Neural crest cell (in vitro differentiated cells): ENCODE data around the gene RHBDD2. TPM values are rescaled to one million over a fixed set of nuclear protein-coding genes. Genes with fewer than 3 reads are reported as not detected.
"Not testable (repeated sequence)": the region's sequence is repeated elsewhere in the genome, so short reads cannot be mapped to it uniquely, and the experiment has no call there.

Source experiments
- DNase-seq: peaks from one replicate; pipeline ENCODE4 v3.0.0; 2021; ENCODE audit warnings: low read depth, mixed read lengths, low spot score
- H3K27ac Mint-ChIP-seq: one replicate; pipeline ENCODE4 v1.8.0; 2021; ENCODE audit warnings: mild to moderate bottlenecking, mixed read lengths; ENCODE audit not compliant: unreplicated experiment
- H3K27me3 Mint-ChIP-seq: 2 replicates; pipeline ENCODE4 v1.8.0; 2021; ENCODE audit warnings: low read depth, mild to moderate bottlenecking, mixed read lengths
- H3K36me3 Mint-ChIP-seq: 2 replicates; pipeline ENCODE4 v1.8.0; 2021; ENCODE audit warnings: low read depth, mild to moderate bottlenecking, mixed read lengths
- H3K4me1 Mint-ChIP-seq: 2 replicates; pipeline ENCODE4 v1.8.0; 2021; ENCODE audit warnings: mixed read lengths
- H3K4me3 Mint-ChIP-seq: one replicate; pipeline ENCODE4 v1.8.0; 2021; ENCODE audit warnings: mild to moderate bottlenecking, mixed read lengths
- H3K9me3 Mint-ChIP-seq: 2 replicates; pipeline ENCODE4 v1.8.0; 2021; ENCODE audit warnings: mixed read lengths
- CTCF ChIP-seq: fragments of 200-600 bp; sonication (generic); conservative IDR thresholded peaks from 2 replicates; pipeline ENCODE4 v1.5.0; 2021; ENCODE audit warnings: antibody characterized with exemption, mild to moderate bottlenecking
- total RNA-seq: library from RNA; stranded (reverse); gene quantifications from 2 replicates; pipeline ENCODE4 v1.2.1, GENCODE V29; 2021

The RHBDD2 gene
- total RNA-seq, 1 donor from 2014 or later, result 80.5 TPM

- no peak for DNase-seq
- H3K27me3 Mint-ChIP-seq, result no peaks in the 10 kb centered on the region
- no peaks in the 10 kb centered on the region for H3K36me3 Mint-ChIP-seq
- no peaks in the 10 kb centered on the region for H3K4me1 Mint-ChIP-seq
- no peak overlapping the region for H3K27ac Mint-ChIP-seq
- peaks cover 2% of the 10 kb centered on the region for H3K9me3 Mint-ChIP-seq
- TF ChIP-seq CTCF, result no peak
- no peak overlapping the region for H3K4me3 Mint-ChIP-seq
Observed at GRCh38 chr7:75861636-75862035, 17.2 kb upstream of the RHBDD2 start.

GRCh38 chr7:75864251-75864650, 14.6 kb upstream of the RHBDD2 start:
- not testable (repeated sequence) for H3K27me3 Mint-ChIP-seq, H3K4me3 Mint-ChIP-seq, H3K4me1 Mint-ChIP-seq, H3K27ac Mint-ChIP-seq, H3K9me3 Mint-ChIP-seq, DNase-seq, H3K36me3 Mint-ChIP-seq

GRCh38 chr7:75866114-75866488, 12.7 kb upstream of the RHBDD2 start:
- no peak overlapping the region for H3K4me3 Mint-ChIP-seq
- no peak for TF ChIP-seq CTCF
- no peak overlapping the region for H3K27ac Mint-ChIP-seq

GRCh38 chr7:75866489-75867389, 12.1 kb upstream of the RHBDD2 start:
- Mint-ChIP-seq H3K36me3 (no peaks in the 10 kb centered on the region), H3K4me3 (no peak overlapping the region), H3K27me3 (no peaks in the 10 kb centered on the region), H3K9me3 (peaks cover 2% of the 10 kb centered on the region), H3K27ac (no peak overlapping the region), H3K4me1 (no peaks in the 10 kb centered on the region)
- TF ChIP-seq CTCF, result peak; percentile 83
- DNase-seq, result peak; percentile 49

More at GRCh38 chr7:75866114-75866488, 12.7 kb upstream of the RHBDD2 start:
- Mint-ChIP-seq H3K36me3 (no peaks in the 10 kb centered on the region), H3K9me3 (peaks cover 2% of the 10 kb centered on the region), H3K27me3 (no peaks in the 10 kb centered on the region), H3K4me1 (no peaks in the 10 kb centered on the region)
- DNase-seq, result no peak

- Mint-ChIP-seq H3K9me3 (peaks cover 2% of the 10 kb centered on the region), H3K27me3 (no peaks in the 10 kb centered on the region), H3K27ac (no peak overlapping the region), H3K4me3 (no peak overlapping the region), H3K36me3 (no peaks in the 10 kb centered on the region), H3K4me1 (peaks cover 4% of the 10 kb centered on the region)
- no peak for DNase-seq
- no peak for TF ChIP-seq CTCF
Observed at GRCh38 chr7:75867390-75867717, 11.5 kb upstream of the RHBDD2 start.

- DNase-seq, result no peak
- Mint-ChIP-seq H3K9me3 (peaks cover 2% of the 10 kb centered on the region), H3K4me1 (peaks cover 4% of the 10 kb centered on the region), H3K4me3 (no peak overlapping the region), H3K27me3 (no peaks in the 10 kb centered on the region), H3K36me3 (no peaks in the 10 kb centered on the region), H3K27ac (no peak overlapping the region)
- no peak for TF ChIP-seq CTCF
Observed at GRCh38 chr7:75868153-75868552, 10.7 kb upstream of the RHBDD2 start.
